Trophoblast cell (in vitro differentiated cells and primary cell): ENCODE results near the gene ENTREP1.
A peak's percentile ranks its signal among the peaks of the same experiment; 100 is the strongest.
"Not testable (repeated sequence)": the region's sequence is repeated elsewhere in the genome, so short reads cannot be mapped to it uniquely, and the experiment has no call there.

ENCODE experiments used
- DNase-seq, 2 donors: peaks; one replicate each; pipeline ENCODE4 v3.0.0-alpha.2; 2016
- H2AFZ ChIP-seq: 2 replicates; pipeline ENCODE4 v1.6.1; 2013; ENCODE audit warnings: low read length, moderate library complexity, mild to moderate bottlenecking; ENCODE audit not compliant: insufficient read depth, poor library complexity
- H2AK5ac ChIP-seq: 2 replicates; pipeline ENCODE4 v1.6.1; 2013; ENCODE audit warnings: mild to moderate bottlenecking, low read length
- H2BK120ac ChIP-seq: 2 replicates; pipeline ENCODE4 v1.6.1; 2013; ENCODE audit warnings: low read length, mild to moderate bottlenecking, moderate library complexity; ENCODE audit not compliant: insufficient read depth, poor library complexity
- H2BK12ac ChIP-seq: 2 replicates; pipeline ENCODE4 v1.6.1; 2013; ENCODE audit warnings: mild to moderate bottlenecking, low read length, moderate library complexity
- H2BK5ac ChIP-seq: 2 replicates; pipeline ENCODE4 v1.6.1; 2013; ENCODE audit warnings: low read length, low read depth, moderate library complexity, mild to moderate bottlenecking; ENCODE audit not compliant: poor library complexity
- H3K14ac ChIP-seq: 2 replicates; pipeline ENCODE4 v1.6.1; 2013; ENCODE audit warnings: mild to moderate bottlenecking, low read length
- H3K18ac ChIP-seq: 2 replicates; pipeline ENCODE4 v1.6.1; 2013; ENCODE audit warnings: mild to moderate bottlenecking, low read length
- H3K23ac ChIP-seq: 2 replicates; pipeline ENCODE4 v1.6.1; 2013; ENCODE audit warnings: low read length
- H3K27ac ChIP-seq: 2 replicates; pipeline ENCODE4 v1.5.1; 2013; ENCODE audit warnings: low read depth, mild to moderate bottlenecking, inconsistent platforms, low read length, moderate library complexity
- H3K27me3 ChIP-seq: 2 replicates; pipeline ENCODE4 v1.6.1; 2013; ENCODE audit warnings: inconsistent platforms, mild to moderate bottlenecking, low read length, moderate library complexity; ENCODE audit not compliant: insufficient read depth
- H3K36me3 ChIP-seq, 2 experiments: 1 replicate in 1 of 2; 2 replicates in 1 of 2; pipeline ENCODE4 v1.6.1; 2013; ENCODE audit warnings: low read length in 2 of 2, mild to moderate bottlenecking in 2 of 2, moderate library complexity in 1 of 2; ENCODE audit not compliant: insufficient read depth in 2 of 2, control insufficient read depth in 1 of 2
- H3K4ac ChIP-seq: 2 replicates; pipeline ENCODE4 v1.6.1; 2013; ENCODE audit warnings: low read depth, mild to moderate bottlenecking, low read length, moderate library complexity
- H3K4me1 ChIP-seq, 2 experiments: 1 replicate in 1 of 2; 2 replicates in 1 of 2; pipeline ENCODE4 v1.6.1; 2013; ENCODE audit warnings: low read length in 2 of 2, mild to moderate bottlenecking in 2 of 2, moderate library complexity in 1 of 2; ENCODE audit not compliant: insufficient read depth in 2 of 2, control insufficient read depth in 1 of 2
- H3K4me2 ChIP-seq: 2 replicates; pipeline ENCODE4 v1.6.1; 2013; ENCODE audit warnings: inconsistent platforms, mild to moderate bottlenecking, low read length, moderate library complexity
- H3K4me3 ChIP-seq: 2 replicates; pipeline ENCODE4 v1.5.1; 2013; ENCODE audit warnings: mild to moderate bottlenecking, low read depth, low read length, inconsistent platforms
- H3K79me1 ChIP-seq: one replicate; pipeline ENCODE4 v1.6.1; 2013; ENCODE audit warnings: low read length
- H3K79me2 ChIP-seq: 2 replicates; pipeline ENCODE4 v1.6.1; 2013; ENCODE audit warnings: low read length, mild to moderate bottlenecking; ENCODE audit not compliant: control insufficient read depth, insufficient read depth, poor library complexity
- H3K9ac ChIP-seq: 2 replicates; pipeline ENCODE4 v1.6.1; 2013; ENCODE audit warnings: mild to moderate bottlenecking, low read length
- H3K9me3 ChIP-seq: 2 replicates; pipeline ENCODE4 v1.6.1; 2013; ENCODE audit warnings: low read depth, mild to moderate bottlenecking, control low read depth, inconsistent platforms, low read length; ENCODE audit not compliant: insufficient read depth
- H4K12ac ChIP-seq: 2 replicates; pipeline ENCODE4 v1.6.1; 2013; ENCODE audit warnings: low read depth, mild to moderate bottlenecking, low read length, moderate library complexity
- H4K8ac ChIP-seq: 2 replicates; pipeline ENCODE4 v1.6.1; 2013; ENCODE audit warnings: low read depth, mild to moderate bottlenecking, low read length, moderate library complexity
- H4K91ac ChIP-seq: one replicate; pipeline ENCODE4 v1.6.1; 2013; ENCODE audit warnings: low read depth, mild to moderate bottlenecking, low read length, moderate library complexity
- WGBS: extraction: QIAGEN DNeasy Blood & Tissue Kit; methylation state at CpG from one replicate; pipeline ENCODE4 v1.1.7; 2013; ENCODE audit warnings: missing lambda C conversion rate; ENCODE audit not compliant: insufficient read length, insufficient coverage; ENCODE audit errors: extremely low coverage; 5-methylcytosine and 5-hydroxymethylcytosine counted together

Gene ENTREP1

GRCh38 chr9:69397384-69398214 lies 72.6 kb downstream of the ENTREP1 start:
- H4K8ac ChIP-seq, result no peak overlapping the region
- no peak overlapping the region for H3K27ac ChIP-seq
- H2BK5ac ChIP-seq, result no peak overlapping the region
- H3K4me1 ChIP-seq, result peaks cover 0 to 3% of the 10 kb centered on the region in 2 experiments
- H3K4me3 ChIP-seq, result no peak overlapping the region
- peaks cover 2% of the 10 kb centered on the region for H3K9me3 ChIP-seq
- no peaks in the 10 kb centered on the region for H3K27me3 ChIP-seq
- H3K79me1 ChIP-seq, result no peaks in the 10 kb centered on the region
- no peak overlapping the region for H3K4ac ChIP-seq
- no peak overlapping the region for H2AK5ac ChIP-seq
- no peaks in the 10 kb centered on the region for H3K79me2 ChIP-seq
- no peak overlapping the region for H3K14ac ChIP-seq
- no peak overlapping the region for H3K23ac ChIP-seq
- no peak overlapping the region for H4K12ac ChIP-seq
- no peak overlapping the region for H3K18ac ChIP-seq
- H3K4me2 ChIP-seq, result no peak overlapping the region
- H2BK120ac ChIP-seq, result no peak overlapping the region
- no peak for DNase-seq
- H4K91ac ChIP-seq, result no peak overlapping the region
- WGBS, result no CpG with 5 or more reads among the region's 12 CpGs
- no peak overlapping the region for H3K9ac ChIP-seq
- H2BK12ac ChIP-seq, result no peak overlapping the region
- no peaks in the 10 kb centered on the region for H3K36me3 ChIP-seq
- no peak overlapping the region for H2AFZ ChIP-seq

GRCh38 chr9:69400470-69400869 lies 75.5 kb downstream of the ENTREP1 start:
- H4K8ac ChIP-seq, result no peak overlapping the region
- no peak overlapping the region for H2BK120ac ChIP-seq
- H3K27me3 ChIP-seq, result no peaks in the 10 kb centered on the region
- H3K4me2 ChIP-seq, result no peak overlapping the region
- H3K4me3 ChIP-seq, result no peak overlapping the region
- no peak overlapping the region for H3K14ac ChIP-seq
- peaks cover 4% of the 10 kb centered on the region for H3K9me3 ChIP-seq
- H2AFZ ChIP-seq, result no peak overlapping the region
- no peak overlapping the region for H3K27ac ChIP-seq
- H2AK5ac ChIP-seq, result no peak overlapping the region
- H2BK5ac ChIP-seq, result no peak overlapping the region
- H3K36me3 ChIP-seq, result no peaks in the 10 kb centered on the region
- peaks cover 3% of the 10 kb centered on the region in 2 experiments for H3K4me1 ChIP-seq
- no peak overlapping the region for H3K9ac ChIP-seq
- H3K79me2 ChIP-seq, result no peaks in the 10 kb centered on the region
- H3K23ac ChIP-seq, result no peak overlapping the region
- no peak overlapping the region for H3K18ac ChIP-seq
- no peak overlapping the region for H4K12ac ChIP-seq
- H3K79me1 ChIP-seq, result no peaks in the 10 kb centered on the region
- H2BK12ac ChIP-seq, result no peak overlapping the region
- H4K91ac ChIP-seq, result no peak overlapping the region
- no CpG with 5 or more reads among the region's 1 CpG for WGBS
- no peak overlapping the region for H3K4ac ChIP-seq
- DNase-seq, result peak in 1 of 2 donors; percentile 56

GRCh38 chr9:69409936-69410335 lies 84.9 kb downstream of the ENTREP1 start:
- H3K79me2 ChIP-seq, H3K18ac ChIP-seq, H3K14ac ChIP-seq, H3K27ac ChIP-seq, H3K9me3 ChIP-seq, H3K4ac ChIP-seq, H3K79me1 ChIP-seq, H2BK12ac ChIP-seq, H4K8ac ChIP-seq, DNase-seq, H3K4me2 ChIP-seq, H3K4me1 ChIP-seq, H3K23ac ChIP-seq, H2BK5ac ChIP-seq, H3K9ac ChIP-seq, H2BK120ac ChIP-seq, H3K36me3 ChIP-seq, H3K27me3 ChIP-seq, H2AFZ ChIP-seq, H4K91ac ChIP-seq, H4K12ac ChIP-seq, H2AK5ac ChIP-seq, H3K4me3 ChIP-seq: not testable (repeated sequence)
- no CpG with 5 or more reads among the region's 6 CpGs for WGBS

- Histone ChIP-seq H3K4me1 (no peaks in the 10 kb centered on the region), H4K91ac (no peak overlapping the region), H2BK12ac (no peak overlapping the region), H3K9ac (no peak overlapping the region), H3K9me3 (no peaks in the 10 kb centered on the region), H3K27ac (no peak overlapping the region), H3K36me3 (no peaks in the 10 kb centered on the region), H3K27me3 (no peaks in the 10 kb centered on the region), H2BK5ac (no peak overlapping the region), H2BK120ac (no peak overlapping the region), H3K18ac (no peak overlapping the region), H3K14ac (no peak overlapping the region), H3K79me1 (no peaks in the 10 kb centered on the region), H3K79me2 (no peaks in the 10 kb centered on the region), H3K23ac (no peak overlapping the region), H2AFZ (no peak overlapping the region), H3K4me2 (no peak overlapping the region), H2AK5ac (no peak overlapping the region), H4K12ac (no peak overlapping the region), H3K4ac (no peak overlapping the region), H3K4me3 (no peak overlapping the region), H4K8ac (no peak overlapping the region)
- no peak for DNase-seq
- 100% methylated on average over 2 of the region's 3 CpGs for WGBS
These were observed 86.2 kb downstream of the ENTREP1 start for GRCh38 chr9:69411246-69411645.
